ENCODE data around the gene CFAP161.

DNA sequence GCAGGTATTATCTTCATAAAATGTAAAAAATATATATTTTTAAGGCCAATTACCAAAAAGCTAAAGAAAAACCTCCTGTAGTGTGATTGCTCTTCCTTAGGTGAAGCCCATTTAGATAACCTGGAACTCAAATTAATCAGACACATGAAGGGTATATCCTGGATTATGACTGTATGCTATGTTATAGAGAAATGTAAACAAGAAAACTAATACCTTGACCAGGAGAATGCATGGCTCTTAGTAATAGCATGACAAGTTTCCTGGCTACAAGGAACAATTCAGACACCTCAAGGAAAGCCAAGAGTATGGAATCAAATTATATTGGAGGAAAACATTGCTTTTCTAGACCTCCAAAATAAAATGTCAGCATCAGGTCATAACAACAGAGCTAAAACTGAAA is 14.0 kb upstream of the CFAP161 start:
- TF ChIP-seq ZNF274 (IDR thresholded peaks at IDR 0.05; ENCODE audit: low read depth, low read length) (no peak), YY1 (IDR thresholded peaks at IDR 0.05; ENCODE audit: insufficient read depth, insufficient read length) (no peak), SUZ12 (IDR thresholded peaks at IDR 0.05; ENCODE audit: extremely low read depth, insufficient read depth, insufficient read length) (no peak)

Data from NT2/D1 (cell line).